GM19438 (cell line): ENCODE results near the gene WDR91.

Experiments used
- ATAC-seq: cut with Tn5 transposase; IDR thresholded peaks from one replicate; pipeline ENCODE4 v1.9.1; 2021; ENCODE audit warnings: low read depth; ENCODE audit not compliant: unreplicated experiment

Gene WDR91

DNA sequence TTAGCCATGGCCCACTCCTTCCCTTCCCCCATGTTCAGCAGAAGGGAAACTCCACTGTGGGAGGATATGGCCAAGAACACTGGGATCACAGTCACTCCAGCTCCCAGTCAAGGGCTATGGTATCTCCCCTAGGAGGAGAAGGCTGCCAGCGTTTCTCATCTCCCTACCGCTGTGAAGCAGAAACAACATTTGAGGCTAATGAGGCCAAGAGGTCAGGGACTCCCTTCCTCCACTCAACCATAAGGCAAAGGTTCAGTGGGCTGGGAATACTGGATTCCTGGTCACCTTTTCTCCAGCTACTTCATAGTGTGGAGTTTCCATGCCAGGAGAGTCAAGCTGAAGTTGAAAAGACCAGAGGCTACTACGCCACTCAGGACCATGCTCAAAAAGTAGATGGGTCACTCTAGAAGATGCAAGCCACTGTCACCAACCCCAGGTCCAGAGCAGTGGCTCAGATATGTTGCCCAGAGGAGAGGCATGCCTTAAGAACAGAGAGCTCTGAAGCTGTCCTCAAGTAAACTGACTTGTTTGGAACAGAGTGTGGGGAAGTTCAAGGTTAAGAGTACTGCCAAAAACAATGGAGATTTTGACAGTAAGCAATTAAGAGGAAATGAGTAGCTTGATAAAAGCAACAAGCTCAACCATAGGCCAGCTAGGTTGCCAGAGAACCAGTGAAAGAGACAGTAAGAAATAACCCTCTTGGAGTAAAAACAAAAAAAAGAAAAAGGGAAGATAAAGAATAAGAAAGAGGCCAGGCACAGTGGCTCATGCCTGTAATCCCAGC, 67.2 kb downstream of the WDR91 start:
- ATAC-seq = no peak
